Fibroblast of pulmonary artery (primary cell): ENCODE results near the gene STEAP1B.
"Not testable (repeated sequence)": the region's sequence is repeated elsewhere in the genome, so short reads cannot be mapped to it uniquely, and the experiment has no call there.

Experiments used
- DNase-seq: peaks from one replicate; pipeline ENCODE4 v3.0.0-alpha.2; 2010; ENCODE audit warnings: low read depth
- H3K4me3 ChIP-seq: replicated peaks from 2 replicates; pipeline ENCODE4 v1.5.1; 2011; ENCODE audit warnings: low read depth, mild to moderate bottlenecking, control low read depth, low read length, moderate library complexity
- CTCF ChIP-seq: IDR thresholded peaks from 2 replicates; pipeline ENCODE4 v1.5.1; 2011; ENCODE audit warnings: mild to moderate bottlenecking, control low read depth, low read length, inconsistent platforms; ENCODE audit errors: missing control alignments

Gene STEAP1B

GRCh38 chr7:22433710-22434460 lies 66.1 kb downstream of the STEAP1B start:
- no peak for TF ChIP-seq CTCF
- no peak overlapping the region for H3K4me3 ChIP-seq
- peak; percentile 50 for DNase-seq

GRCh38 chr7:22433165-22433700 lies 66.8 kb downstream of the STEAP1B start:
- H3K4me3 ChIP-seq, DNase-seq: not testable (repeated sequence)

- DNase-seq, result no peak
- TF ChIP-seq CTCF, result no peak
- no peak overlapping the region for H3K4me3 ChIP-seq
Measured at GRCh38 chr7:22432203-22432718, 67.7 kb downstream of the STEAP1B start.

GRCh38 chr7:22430457-22430856 lies 69.5 kb downstream of the STEAP1B start:
- no peak overlapping the region for H3K4me3 ChIP-seq
- no peak for TF ChIP-seq CTCF
- DNase-seq, result peak; percentile 59

- no peak for DNase-seq
- TF ChIP-seq CTCF, result no peak
- H3K4me3 ChIP-seq, result no peak overlapping the region
Measured at GRCh38 chr7:22429386-22429785, 70.6 kb downstream of the STEAP1B start.

GRCh38 chr7:22427855-22428254 lies 72.1 kb downstream of the STEAP1B start:
- TF ChIP-seq CTCF, result no peak
- no peak overlapping the region for H3K4me3 ChIP-seq

GRCh38 chr7:22427104-22427503 lies 72.9 kb downstream of the STEAP1B start:
- no peak overlapping the region for H3K4me3 ChIP-seq
- TF ChIP-seq CTCF, result no peak
- DNase-seq, result no peak

More at GRCh38 chr7:22427855-22428254, 72.1 kb downstream of the STEAP1B start:
- DNase-seq, result no peak
